Mesenteric fat pad (tissue), 1 donor: ENCODE measurements around the gene PARP12. TPM values are rescaled to one million over a fixed set of nuclear protein-coding genes. Genes with fewer than 3 reads are reported as not detected.

Experiments used
- DNase-seq: peaks from one replicate; pipeline ENCODE4 v3.0.0-alpha.2; 2020; ENCODE audit warnings: low spot score
- total RNA-seq: library from RNA; stranded (reverse); fragmentation: NEBNext Ultra II Directional; extraction: Animal tissue kit (Norgen Biotek cat#: 25700); gene quantifications from one replicate; pipeline ENCODE4 v1.2.1, GENCODE V29; 2021
- donor health status: DM: yes; HTN: yes; CAD: no.

The PARP12 gene
- total RNA-seq, 1 donor from 2014 or later = 43.8 TPM

GRCh38 chr7:140060243-140060630 is 2.5 kb downstream of the PARP12 start:
- no peak for DNase-seq

- no peak for DNase-seq
Observed at GRCh38 chr7:140059273-140060242, 3.2 kb downstream of the PARP12 start.

DNA sequence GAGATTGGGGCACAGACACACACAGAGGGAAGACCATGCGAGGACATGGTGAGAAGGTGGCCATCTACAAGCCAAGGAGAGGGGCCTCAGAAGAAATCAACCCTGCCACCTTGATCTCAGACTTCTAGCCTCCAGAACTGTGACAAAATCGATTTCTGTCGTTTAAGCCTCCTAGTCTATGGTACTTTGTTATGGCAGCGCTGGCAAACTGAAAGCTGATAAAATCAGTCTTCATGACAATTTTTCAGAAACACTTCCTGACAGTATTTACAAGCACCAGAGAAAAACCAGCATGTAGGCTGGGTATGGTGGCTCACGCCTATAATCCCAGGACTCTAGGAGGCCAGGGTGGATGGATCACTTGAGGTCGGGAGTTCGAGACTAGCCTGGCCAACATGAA is 4.2 kb downstream of the PARP12 start:
- DNase-seq = no peak

DNA sequence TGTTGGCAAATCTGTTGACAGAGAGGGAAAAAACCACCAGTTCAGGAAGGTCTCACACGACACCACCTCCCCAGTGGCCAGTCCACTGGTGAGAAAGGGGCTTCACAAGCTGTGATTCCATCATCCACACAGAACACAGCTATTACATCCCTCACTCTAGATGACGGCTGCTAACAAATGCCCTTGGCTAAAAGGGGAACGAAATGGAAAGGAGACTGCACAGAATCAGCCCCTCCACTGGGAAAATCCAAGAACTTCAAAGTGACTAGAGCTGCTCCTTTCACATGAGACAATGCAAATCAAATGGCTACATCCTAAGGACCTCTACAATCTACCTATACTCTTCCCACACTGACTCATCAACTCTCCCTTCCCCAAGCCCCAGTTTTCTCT is 5.6 kb downstream of the PARP12 start:
- peak; percentile 26 for DNase-seq

GRCh38 chr7:140056431-140057142 is 6.2 kb downstream of the PARP12 start:
- DNase-seq = peak; percentile 49

GRCh38 chr7:140055833-140056232 is 6.9 kb downstream of the PARP12 start:
- peak; percentile 33 for DNase-seq

DNA sequence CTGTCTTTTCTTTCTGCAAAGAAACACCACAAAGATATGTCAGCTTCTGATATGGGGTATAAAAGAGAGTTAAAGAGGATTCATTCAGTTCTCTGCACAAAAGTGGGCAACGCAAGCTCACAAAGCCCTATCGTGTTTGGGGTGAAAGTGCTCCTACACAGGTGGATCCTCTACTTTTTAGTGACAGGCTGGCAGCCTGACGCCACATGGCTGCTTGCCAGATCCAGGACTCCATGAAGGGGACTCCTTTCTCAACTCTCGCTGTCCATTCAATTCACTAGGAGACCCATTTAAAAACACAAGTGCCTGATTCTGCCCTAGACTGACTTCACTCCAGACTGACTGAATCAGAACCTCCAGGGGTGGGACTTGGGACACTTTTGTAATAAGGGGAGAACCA is 8.0 kb downstream of the PARP12 start:
- DNase-seq = no peak

- DNase-seq = no peak
Observed at GRCh38 chr7:140053812-140054539, 8.8 kb downstream of the PARP12 start.

DNA sequence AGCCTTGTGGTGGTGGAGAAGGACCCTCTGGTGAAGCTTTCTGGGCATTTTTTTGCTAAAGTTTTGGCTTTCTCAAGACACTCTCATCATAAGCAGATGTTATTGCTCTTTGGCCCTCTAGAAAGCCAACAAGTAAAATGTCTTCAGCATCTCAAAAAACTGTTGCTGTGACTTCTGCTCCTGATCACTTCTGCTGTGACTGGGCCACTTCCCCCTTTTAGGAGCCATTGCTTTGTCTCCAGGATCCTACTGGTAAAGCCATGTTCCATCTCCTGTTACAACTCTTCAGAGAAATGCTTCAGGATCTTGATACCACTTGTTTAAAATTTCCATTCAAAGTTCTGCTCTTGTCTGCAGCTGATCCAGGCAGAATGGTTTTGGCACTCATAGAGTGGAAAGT is 10.9 kb downstream of the PARP12 start:
- no peak for DNase-seq

DNA sequence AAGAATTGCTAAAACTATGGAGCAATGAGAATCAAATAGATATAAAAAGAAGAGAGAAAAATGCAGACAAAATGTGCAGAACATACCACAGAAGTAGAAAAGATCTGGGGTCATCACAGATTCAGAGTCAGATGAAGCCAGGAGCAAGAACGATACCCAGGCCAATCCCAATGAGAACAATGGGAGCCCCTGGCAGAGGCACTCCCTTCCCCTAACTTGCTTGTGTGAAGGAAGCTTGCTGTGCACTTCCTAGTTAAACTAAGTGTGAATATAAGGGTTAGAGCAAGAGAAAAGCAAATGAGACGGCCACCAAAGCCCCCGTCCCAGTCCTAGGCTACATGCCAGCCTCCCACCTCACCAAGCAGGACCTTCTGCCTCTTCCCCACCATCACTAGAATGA is 12.7 kb downstream of the PARP12 start:
- no peak for DNase-seq

- DNase-seq = no peak
Observed at GRCh38 chr7:140049339-140050024, 13.3 kb downstream of the PARP12 start.

DNA sequence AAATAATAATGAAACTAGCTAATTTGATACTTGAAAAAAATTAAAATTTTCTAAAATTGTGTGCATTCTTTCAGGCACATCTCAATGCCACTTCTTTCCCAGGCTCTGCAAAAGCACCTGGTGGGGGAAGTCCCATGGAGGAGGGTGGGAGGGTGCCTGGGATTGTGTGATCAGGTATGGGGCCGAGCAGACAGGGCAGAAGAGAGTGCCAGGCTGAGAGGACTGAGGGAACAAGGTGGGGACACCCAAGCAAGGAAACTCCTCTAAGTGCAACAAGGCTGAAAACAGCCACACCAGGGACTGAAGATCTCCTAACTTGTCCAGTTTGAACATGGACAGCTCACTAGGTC is 13.8 kb downstream of the PARP12 start:
- DNase-seq = no peak

GRCh38 chr7:140048138-140048537 is 14.6 kb downstream of the PARP12 start:
- no peak for DNase-seq

- no peak for DNase-seq
Observed at GRCh38 chr7:140047197-140047596, 15.6 kb downstream of the PARP12 start.

GRCh38 chr7:140045697-140046096 is 17.1 kb downstream of the PARP12 start:
- DNase-seq = no peak

DNA sequence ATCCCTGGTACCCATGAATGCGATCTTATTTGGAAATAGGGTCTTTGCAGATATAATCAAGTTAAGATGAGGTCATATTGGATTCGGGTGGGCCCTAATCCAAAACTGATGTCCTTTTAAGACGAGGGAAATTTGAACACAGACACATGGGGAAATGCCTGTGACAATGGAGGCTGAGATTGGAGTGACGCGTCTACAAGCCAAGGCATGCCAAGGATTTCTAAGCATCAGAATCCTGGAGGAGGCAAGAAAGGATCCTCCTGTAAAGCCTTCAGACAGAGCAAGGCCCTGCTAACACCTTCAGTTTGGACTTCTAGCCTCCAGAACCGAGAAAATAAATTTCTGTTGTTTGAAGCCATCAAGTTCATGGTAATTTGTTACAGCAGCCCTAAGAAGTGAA is 18.5 kb downstream of the PARP12 start:
- DNase-seq = no peak

DNA sequence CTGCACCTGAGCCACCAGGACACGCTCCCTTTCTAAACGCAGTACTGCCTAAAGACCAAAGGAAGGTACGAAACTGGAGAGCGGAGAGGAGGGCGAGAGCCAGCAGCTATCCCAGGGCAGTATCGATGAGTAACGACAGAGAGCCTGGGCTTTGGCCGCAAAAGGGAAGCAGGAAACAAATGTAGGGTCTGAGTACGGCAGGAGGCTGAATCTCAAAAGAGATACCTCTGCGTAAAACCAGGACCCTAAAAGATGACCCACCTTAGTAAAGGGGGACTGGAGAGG is 20.4 kb downstream of the PARP12 start:
- DNase-seq = no peak

DNA sequence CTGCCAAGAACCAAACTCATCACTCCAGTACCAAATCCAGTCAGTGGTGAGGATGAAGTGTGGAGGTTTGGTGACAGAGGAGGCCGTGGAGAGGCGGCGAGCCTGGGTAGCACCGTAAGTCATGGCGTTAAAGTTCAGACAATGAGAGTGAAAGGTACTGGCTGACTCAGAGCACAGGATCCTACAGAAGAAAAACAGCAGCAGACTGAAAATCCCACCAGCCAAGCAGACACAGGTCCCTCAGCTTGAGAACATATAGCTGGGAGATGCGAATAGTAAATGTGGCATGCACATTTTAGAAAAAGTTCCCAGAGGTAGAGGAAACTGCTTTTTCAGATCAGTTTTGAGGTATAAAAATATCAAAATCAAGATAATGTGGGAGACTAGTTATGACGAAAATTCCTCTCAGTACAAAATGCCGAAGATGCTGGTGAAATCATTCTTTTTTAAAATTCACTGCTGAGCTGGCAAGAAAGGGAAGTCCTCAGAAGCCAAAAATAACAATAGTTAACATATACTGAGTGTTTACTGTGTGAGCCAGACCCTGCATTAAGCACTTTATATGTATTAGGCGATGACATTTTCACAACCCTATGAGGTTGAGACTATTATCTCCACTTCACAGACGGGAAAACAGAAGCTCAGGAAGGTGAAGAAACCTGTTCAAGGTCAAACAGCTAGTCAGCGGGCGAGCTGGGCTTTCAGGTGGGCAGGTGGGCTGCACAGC is 20.9 kb downstream of the PARP12 start:
- no peak for DNase-seq

DNA sequence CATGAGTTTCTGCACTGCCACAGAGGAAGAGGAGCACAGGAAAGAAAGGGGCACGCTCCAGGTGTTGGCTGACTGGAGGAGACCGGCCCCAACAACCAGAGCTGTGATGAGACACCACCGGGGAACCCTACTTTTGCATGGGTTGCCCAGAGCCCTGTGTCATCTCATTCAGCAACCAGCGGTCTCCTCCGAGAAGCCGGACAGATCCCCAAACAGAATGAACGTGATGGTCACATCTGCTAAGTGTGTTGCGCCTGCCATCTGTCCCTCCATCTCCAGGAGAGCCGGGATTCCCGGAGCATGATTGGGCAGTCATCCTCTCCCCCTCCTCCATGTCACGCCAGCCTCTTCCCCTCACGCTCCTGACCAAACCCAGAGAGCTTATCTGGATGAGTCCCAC is 22.9 kb downstream of the PARP12 start:
- DNase-seq = peak; percentile 82

- peak; percentile 12 for DNase-seq
Observed at GRCh38 chr7:140039066-140039465, 23.7 kb downstream of the PARP12 start.
